ENCODE results near the gene SPATA31D1. TPM values are rescaled to one million over a fixed set of nuclear protein-coding genes. Genes with fewer than 3 reads are reported as not detected.

Gene SPATA31D1
- total RNA-seq, 1 experiment from 2014 or later = not detected

DNA sequence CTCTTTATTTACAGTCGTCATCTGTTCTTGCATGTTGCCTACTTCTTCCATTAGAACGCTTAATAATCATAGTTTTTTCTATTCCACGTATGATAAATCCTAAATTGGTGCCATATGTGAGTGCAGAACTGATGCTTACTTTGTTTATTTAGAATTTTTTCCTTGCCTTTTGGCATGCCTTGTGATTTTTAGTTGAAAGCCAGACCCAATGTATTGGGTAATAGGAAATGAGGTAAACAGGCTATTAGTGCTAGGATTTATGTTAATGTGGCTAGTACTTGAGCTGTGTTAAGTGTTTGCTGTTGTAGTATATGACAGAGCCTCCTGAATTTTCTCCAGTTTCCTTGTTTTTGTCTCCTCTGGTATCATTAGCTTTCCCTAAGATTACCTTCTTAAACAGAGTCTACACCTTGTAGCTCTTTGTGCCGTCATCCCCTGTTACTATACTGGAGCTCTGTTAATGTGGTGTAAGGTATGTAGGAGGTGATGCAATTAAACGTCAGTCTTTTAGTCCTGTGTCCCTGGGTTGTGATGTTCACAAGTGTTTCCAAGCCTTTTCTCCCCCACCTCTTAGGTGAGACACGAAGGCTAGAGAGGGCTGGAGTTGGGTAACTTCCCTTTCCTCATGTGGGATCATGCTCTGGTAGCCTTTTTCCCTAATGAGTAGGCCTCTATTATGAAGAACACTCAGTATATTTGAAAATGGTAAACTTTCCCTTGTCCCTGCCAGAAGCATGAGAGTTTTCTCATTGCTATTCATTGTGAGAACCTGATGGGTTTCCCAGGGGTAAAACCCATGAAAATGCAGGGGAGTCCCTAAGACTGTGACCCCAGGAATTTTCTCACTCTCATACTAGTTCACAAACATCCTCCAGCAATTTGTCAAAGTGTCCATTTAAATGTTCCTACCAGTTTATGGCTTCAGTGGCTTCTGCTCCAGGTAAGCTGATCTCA, 24.1 kb upstream of the SPATA31D1 start:
- Mint-ChIP-seq H3K4me3 (no peak overlapping the region), H3K9me3 (peaks cover 6 to 9% of the 10 kb centered on the region in 2 experiments; a peak in 4 of 5 replicates), H3K27me3 (ENCODE audit: low read depth) (no peaks in the 10 kb centered on the region), H3K4me1 (no peaks in the 10 kb centered on the region), H3K27ac (no peak overlapping the region), H3K36me3 (ENCODE audit: insufficient read depth in 1 of 3, low read depth in 3 of 3) (peaks cover 0 to 3% (median 2%) of the 10 kb centered on the region in 3 experiments; a peak in 3 of 7 replicates)
- H3K18ac ChIP-seq (ENCODE audit: insufficient read length, low read depth, low read length) = no peak overlapping the region
- no peak overlapping the region for H4K91ac ChIP-seq (ENCODE audit: insufficient read length, low read depth, low read length)
- H3K4me1 ChIP-seq (ENCODE audit: insufficient read depth, low read length) = no peaks in the 10 kb centered on the region
- H3K23ac ChIP-seq (ENCODE audit: insufficient read length, low read depth, low read length) = no peak overlapping the region
- H2BK20ac ChIP-seq (ENCODE audit: low read depth, low read length, poor library complexity, severe bottlenecking) = no peak overlapping the region
- no peak overlapping the region for H4K5ac ChIP-seq (ENCODE audit: insufficient read length, low read depth, low read length)
- no peaks in the 10 kb centered on the region for H4K20me1 ChIP-seq (ENCODE audit: control insufficient read depth, insufficient read depth, insufficient read length)
- H2BK120ac ChIP-seq (ENCODE audit: low read depth, low read length, poor library complexity, severe bottlenecking) = no peak overlapping the region
- H3K4me2 ChIP-seq (ENCODE audit: insufficient read depth, insufficient read length, low read length) = no peak overlapping the region
- H3K9me3 ChIP-seq (ENCODE audit: control insufficient read depth, low read depth, low read length) = no peaks in the 10 kb centered on the region
- no peaks in the 10 kb centered on the region for H3K79me2 ChIP-seq (ENCODE audit: insufficient read depth, low read length)
- H2AFZ ChIP-seq (ENCODE audit: low read length) = no peak overlapping the region
- no peak overlapping the region for H2AK5ac ChIP-seq (ENCODE audit: insufficient read length, low read length)
- TF ChIP-seq, protein P1, sequence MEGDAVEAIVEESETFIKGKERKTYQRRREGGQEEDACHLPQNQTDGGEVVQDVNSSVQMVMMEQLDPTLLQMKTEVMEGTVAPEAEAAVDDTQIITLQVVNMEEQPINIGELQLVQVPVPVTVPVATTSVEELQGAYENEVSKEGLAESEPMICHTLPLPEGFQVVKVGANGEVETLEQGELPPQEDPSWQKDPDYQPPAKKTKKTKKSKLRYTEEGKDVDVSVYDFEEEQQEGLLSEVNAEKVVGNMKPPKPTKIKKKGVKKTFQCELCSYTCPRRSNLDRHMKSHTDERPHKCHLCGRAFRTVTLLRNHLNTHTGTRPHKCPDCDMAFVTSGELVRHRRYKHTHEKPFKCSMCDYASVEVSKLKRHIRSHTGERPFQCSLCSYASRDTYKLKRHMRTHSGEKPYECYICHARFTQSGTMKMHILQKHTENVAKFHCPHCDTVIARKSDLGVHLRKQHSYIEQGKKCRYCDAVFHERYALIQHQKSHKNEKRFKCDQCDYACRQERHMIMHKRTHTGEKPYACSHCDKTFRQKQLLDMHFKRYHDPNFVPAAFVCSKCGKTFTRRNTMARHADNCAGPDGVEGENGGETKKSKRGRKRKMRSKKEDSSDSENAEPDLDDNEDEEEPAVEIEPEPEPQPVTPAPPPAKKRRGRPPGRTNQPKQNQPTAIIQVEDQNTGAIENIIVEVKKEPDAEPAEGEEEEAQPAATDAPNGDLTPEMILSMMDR (conservative IDR thresholded peaks at IDR 0.05) = no peak
- no peak overlapping the region for H3K4ac ChIP-seq (ENCODE audit: low read depth, low read length)
- no peak overlapping the region for H3T11ph ChIP-seq (ENCODE audit: low read length)
- no peaks in the 10 kb centered on the region for H3K79me1 ChIP-seq (ENCODE audit: insufficient read depth, low read depth, low read length, poor library complexity, severe bottlenecking)
- no peak overlapping the region for H2BK5ac ChIP-seq (ENCODE audit: insufficient read length, low read length)
- no peak overlapping the region for H3K9ac ChIP-seq (ENCODE audit: extremely low read depth, insufficient read length, low read length)
- H2BK12ac ChIP-seq (ENCODE audit: insufficient read length, low read depth, low read length) = no peak overlapping the region
- no peak overlapping the region for H3K27ac ChIP-seq (ENCODE audit: insufficient read length, low read depth, low read length)
- no CpG with 5 or more reads among the region's 6 CpGs for WGBS (ENCODE audit: extremely low coverage, insufficient read length, low lambda C conversion rate)
- H3K27me3 ChIP-seq (ENCODE audit: insufficient read depth, low read length) = no peaks in the 10 kb centered on the region
- no peaks in the 10 kb centered on the region for H3K23me2 ChIP-seq (ENCODE audit: insufficient read length, low read depth, low read length, poor library complexity, severe bottlenecking)
- DNase-seq = no peak
- no peak overlapping the region for H3K14ac ChIP-seq (ENCODE audit: insufficient read depth, low read length)
- no peak overlapping the region for H2BK15ac ChIP-seq (ENCODE audit: low read depth, low read length)
- no peak overlapping the region for H3K56ac ChIP-seq (ENCODE audit: insufficient read length, low read depth, low read length)
- no peak overlapping the region for H4K8ac ChIP-seq (replicated peaks; ENCODE audit: insufficient read length, low read depth, low read length)

Measured in H9 (cell line).